NCI-H2107 (cell line): Measurements from ENCODE around the gene SWAP70.
A peak's percentile ranks its signal among the peaks of the same experiment; 100 is the strongest.

Experiments used
- DNase-seq: peaks from one replicate; lab custom pipeline; 2025; lab: John Stamatoyannopoulos, UW

Gene SWAP70

DNA sequence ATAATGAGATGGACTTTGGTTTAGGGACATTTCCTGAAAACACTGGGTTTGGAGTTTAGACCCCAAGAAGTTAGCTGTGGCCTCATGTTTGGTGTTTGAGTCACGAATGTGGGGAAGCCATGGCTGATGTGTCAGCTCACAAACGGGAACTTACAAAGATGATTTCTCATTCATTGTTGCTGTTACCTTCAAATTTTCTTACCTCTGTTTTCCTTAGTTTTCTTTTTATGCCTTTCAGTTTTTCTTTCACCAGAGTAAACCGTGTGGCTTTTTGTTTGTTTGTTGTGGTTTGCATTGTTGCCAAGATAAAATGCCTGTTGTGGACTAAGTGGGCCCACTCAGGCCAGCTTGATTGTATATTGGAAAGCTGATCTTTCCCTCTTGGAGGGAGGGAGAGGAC is 89.1 kb downstream of the SWAP70 start:
- no peak for DNase-seq

DNA sequence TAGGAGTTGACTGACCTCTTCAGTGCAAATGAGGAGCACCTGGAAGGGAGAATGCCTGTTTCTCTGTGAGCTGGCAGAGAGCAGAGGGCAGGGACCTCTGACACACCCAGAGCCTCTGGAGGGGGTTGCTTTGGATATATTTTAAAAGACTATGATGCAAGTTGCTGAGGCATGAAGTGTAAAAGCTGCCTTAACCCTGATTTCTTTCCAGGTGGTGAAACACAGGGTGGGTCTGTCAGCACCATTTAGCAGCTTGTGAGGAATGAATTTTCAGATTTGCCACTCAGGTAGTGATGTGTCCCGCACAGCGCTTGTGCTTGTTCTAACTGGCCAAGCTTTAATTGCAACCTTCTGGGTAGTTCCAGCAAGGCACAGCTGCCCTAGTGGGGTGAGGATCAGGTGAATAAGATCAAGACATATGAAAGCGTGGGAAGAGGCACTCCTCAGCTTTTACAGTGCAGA is 90.2 kb downstream of the SWAP70 start:
- DNase-seq, result no peak

DNA sequence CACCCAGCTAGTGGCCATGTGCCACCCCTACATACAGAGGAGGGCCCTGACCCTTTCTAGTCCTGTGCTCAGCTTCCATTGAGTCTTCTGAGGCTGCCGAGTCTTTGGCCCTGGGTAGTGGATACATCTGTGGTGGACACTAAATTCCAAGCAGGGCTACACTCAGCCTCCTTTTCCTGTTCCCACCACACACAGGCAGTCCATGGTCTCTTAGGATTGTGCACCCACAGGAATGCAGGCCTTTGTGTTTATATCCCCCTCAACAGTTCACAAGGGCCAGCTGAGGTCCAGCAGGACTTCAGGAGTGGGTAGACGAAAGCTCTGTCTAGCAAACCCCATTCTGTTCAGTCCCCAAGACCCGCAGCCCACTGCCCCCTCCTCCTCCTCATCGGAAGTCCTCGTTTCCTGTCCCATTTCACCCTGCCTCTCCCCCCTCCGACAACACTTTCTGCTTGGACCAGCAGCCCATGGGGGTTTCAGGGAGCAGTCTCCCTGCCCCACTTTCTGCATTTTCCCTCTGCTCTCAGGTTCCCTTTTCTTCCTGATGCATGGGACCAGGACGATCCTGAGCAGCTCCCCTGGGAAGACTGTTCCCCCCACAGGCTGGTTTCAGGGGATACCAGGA is 91.8 kb downstream of the SWAP70 start:
- no peak for DNase-seq

DNA sequence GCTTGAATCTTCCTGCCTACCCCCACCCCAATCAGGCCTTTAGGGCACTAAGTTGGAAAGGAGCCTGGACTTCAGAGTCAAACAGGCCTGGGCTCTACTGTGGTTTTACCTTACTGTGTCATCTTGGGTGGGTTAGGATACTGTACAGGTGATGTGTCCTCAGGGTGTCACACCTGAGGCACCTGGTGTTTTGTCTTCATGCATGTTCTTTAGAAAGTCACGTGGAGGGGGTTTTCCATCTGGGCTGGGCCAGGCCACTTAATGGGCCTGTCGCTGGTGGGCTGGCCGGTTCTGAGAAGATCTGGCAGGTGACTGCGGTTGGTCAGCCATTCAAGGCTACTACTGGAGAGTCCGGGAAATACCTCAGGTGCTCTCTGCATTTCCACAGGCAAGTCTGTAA is 92.6 kb downstream of the SWAP70 start:
- DNase-seq, result no peak

DNA sequence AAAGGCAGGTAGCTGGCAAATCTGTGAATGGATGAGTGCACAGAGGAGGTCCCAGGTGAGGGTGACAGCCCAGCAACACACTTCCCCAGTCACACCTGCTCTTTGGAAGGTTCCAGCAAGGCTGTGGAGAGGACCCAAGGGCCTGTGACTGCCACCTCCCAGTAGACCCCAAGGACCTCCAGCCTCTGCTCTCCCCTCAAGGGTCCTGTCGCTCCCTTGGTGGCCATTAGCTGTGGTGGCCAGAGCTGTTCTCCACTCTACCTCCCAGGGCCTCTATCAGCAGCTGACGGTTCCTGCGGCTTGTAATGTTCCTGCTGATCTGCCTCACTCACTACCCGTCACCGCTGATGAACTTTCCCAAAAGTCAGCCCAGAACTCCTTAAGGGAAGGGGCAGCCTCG is 93.0 kb downstream of the SWAP70 start:
- no peak for DNase-seq

DNA sequence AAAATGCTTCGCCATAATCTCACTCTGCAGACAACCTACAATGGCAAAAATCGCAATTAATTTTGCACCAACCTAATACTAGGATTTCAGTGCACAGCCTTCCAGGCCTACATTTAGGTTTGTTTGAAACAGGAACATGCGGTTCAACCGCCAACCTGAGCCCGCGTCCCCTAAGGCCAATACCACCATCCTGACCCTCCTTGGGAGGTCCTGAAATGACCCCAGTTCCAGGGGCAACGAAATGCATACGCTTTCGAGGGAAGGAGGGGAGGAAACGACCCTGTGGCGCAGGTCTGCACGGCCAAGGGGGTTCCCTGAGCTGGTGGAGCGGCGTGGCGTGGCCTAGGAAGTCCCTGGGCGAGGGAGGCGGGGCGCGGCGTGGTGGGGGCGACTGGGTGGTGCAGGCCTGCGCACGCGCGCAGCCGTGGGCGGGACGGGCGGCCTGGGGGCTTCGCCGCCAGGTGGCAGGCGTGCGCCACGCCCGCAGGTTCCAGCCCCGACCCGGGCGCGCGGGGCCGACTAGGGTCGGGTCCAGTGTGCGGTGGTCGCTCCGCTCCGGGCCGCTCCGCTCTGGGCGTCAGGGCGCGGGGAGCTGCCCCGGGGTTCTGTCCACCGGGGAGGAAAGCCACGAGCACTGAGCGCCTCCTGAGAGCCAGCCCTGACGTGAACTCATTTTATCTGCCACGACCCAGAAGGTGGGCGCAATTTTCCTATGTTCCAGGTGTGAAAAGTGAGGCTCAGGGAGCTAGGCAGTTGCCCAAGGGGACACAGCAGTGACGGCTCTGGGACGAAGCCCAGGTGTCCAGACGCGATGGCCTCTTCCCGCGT is 94.1 kb downstream of the SWAP70 start:
- DNase-seq, result peak; percentile 37

DNA sequence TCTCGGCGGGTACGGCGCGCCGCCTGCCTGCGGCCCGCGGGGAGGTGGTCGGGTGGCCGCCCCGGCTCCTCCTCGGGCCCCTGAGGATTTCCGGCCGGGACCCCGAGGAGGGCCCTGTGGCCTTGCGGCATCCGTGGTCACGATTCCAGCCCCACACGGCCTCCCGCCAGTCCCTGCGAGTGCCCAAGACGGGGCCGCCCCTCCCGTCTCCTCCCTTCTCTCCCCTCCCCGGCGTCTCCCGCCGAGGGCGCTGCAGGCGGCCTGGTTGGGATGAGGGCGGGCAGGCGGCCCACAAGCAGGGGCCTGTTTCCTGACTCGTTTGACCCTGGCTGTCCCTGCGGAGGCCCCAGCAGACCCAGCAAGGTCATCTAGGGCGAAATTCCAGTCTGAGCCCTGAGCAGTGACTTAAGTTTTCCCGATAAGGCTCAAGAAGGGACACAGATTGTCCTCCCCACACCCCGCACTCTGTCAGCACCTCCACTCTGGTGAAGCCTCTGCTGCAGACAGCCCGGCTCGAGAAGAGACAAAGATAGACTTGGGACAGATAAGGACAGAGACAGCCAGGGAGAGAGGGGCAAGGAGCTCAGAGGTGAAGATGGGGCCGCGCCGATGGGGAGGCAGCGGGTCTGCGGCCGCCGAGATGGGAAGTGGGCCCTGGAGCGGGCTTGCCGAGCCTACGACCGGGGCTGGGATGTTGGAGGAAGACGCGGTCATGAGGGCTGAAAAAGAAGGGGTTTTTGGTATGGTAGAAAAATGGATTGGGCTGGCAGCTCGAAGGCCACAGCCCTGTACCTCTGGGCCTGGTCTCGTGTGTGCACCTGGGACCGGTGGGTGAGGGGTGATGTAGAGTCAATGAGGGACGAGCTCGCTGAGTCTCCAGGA is 95.0 kb downstream of the SWAP70 start:
- no peak for DNase-seq

DNA sequence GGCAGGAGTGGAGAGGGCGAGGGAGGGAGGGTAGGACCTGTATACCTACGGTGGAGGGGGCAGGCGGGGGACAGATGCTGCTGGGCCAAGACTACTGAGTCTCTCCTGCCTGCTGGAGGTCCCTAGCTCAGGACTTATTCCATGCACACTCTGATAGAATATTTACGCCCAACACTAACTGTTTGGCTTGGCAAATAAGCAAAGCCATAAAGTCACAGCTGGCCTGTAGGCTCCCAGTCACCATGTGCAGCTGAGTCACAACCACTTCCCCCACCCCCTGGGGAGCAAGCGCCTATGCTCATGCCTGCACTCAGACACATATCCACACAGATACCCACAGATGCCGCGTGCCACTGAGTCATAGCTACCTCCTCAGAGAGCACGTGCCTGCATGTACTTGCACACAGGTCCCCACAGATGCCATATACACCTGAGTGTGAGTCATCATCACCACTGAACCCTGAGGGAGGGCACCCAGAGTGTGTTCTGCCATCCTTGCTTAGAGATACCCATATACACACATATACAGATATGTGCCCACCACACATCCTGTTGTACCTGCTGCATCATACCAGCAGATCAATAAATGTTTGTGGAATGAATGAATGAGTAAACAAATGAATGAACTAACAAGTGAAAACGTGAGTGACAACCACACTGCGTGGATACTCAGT is 95.8 kb downstream of the SWAP70 start:
- DNase-seq, result peak; percentile 31

DNA sequence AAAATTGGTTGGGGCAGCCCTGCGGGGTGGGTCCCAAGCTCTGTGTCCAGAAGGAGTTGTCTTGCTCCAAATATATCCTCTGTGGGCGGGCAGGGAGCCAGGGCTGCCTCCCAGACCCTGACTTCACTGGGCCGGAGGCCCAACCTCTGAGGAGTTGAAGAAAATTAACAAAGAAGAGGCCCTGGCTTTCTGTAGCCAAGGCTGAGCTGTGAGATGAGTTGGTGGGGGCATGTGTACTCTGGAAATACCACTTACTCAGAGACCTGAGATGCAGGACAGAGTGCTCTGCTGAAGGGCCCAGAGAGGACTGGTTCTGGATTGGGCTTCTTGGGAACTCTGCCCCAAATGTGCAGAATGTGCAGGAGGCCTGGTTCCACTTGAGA is 96.3 kb downstream of the SWAP70 start:
- no peak for DNase-seq

DNA sequence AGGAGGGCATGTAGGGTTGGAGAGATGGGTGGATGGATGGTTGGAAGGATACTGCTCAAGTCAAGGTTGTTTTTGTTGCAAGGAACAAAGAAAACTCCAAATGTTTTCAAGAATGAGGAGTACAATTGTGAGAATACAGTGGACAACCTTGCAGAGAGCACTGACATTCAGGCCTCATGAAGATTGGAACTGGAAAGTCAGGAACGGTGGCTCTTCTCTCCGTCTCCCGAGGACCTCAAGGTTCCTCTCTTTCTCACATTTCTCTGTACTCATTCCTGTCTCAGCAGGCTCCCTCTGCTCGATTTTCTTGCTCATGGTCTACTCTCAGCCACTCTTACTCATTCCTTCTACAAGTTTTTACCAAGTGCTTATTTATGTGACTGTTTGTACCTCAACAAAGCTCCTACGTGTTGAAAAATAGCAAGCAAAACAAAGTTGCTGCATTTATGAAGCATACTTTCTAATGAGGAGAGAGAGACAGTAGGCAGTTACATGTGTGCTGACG is 97.6 kb downstream of the SWAP70 start:
- DNase-seq, result no peak

DNA sequence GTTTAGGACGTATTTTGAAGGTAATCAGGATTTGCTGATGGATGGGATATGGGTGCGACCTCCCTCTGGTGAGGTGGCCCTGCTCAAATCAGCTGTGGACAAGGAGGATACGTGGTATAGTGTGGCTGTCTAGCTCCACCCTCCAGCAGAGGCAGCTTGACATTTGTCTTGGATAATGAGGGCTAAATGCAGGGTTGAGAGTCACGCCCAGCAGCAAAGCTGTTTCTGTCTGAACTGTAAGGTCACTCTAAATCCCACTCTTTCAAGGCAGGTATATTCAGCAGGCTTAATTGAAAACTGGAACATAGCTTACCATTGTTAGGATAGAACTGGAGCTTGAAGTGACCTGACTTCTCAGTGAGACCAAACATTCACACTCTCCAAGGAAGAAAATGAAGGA is 98.7 kb downstream of the SWAP70 start:
- no peak for DNase-seq

DNA sequence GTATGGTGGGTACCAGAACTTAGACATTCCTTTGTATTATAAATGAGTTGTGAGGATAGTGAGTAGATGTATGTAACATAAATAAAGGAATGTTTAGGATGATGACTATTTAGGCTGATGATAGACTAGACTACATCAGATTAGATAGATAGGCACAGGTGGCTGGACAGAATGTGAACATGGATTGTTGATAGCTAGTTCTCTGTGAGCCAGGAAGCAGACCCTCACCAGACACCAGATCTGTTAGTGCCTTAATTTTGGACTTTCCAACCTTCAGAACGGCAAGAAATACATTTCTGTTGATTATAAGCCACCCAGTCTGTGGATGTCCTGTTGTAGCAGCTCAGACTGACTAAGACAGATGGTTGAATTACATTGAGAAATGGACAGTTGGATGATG is 99.4 kb downstream of the SWAP70 start:
- DNase-seq, result no peak

DNA sequence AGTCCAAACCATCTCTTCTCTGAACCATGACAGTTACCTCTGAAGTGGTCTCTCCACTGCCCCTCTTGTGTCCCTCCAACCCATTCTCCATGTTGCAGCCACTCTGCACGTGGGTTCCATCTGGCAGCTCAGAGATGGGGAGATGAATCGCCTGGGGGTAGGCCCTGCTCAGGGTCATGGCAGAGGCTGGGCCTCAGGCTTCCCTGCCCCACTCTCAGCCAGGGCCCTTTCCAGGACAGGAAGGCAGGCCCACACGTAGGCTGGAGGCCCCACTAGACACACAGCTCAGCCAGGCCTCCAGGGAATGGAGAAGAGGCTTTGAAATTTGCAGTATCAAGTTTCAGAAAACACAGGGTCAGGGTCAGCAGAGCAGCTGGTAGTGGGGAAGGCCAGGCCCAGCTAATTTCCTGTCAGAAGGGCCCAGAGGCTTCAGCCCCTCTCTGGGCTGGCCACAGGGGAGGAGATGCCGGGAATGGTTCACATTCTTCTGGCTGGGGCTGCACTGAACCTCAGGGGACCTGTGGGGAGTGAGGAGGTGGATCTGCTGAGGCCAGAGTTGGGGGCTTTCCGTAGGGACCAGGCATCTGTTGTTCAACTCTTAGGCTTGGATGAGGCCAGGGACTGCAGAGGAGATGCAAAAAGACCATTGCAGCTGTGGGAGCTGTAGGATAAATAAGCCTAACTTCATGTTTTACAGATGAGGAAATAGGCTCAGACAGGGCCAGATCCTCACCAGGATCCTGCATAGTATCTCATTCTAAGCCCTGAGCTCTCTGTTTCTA is 101.6 kb downstream of the SWAP70 start:
- DNase-seq, result no peak

DNA sequence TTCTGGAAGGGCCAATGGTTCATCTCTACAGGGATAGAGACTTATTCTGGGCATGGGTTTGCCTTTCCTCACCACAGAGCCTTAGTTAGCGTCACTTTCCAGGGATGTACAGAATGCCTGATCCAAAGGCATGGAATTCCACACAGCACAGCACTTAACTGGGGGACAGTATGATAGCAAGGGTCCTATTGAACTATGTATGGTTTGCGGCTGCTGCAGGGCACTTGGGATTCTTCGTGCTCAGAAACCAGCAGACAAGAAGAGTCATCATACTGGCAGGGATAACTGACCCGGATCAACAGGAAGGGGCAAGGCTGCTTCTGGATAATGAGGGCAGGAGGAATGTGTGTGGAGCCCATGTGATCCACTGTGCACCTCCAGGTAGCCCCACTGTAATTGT is 105.7 kb downstream of the SWAP70 start:
- DNase-seq, result no peak

DNA sequence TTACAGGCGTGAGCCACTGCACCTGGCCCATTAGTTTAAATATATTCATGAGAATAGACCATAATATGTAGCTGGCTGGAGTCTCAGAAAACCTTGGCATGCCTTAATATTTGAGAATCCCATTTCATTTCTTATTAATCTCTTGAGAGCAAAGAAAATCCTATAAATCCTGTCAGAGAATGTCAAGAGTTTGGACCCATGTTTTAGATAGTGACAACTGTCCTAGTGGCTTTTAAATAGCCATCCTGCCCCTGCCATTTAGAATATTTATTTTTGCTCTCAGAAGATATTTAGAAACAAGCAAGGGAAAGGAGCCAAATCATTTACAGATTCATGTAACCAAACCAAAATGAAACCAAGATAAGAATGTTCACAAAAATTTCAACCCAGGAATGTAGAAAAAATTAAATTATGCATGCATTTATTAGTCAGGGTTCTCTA is 107.2 kb downstream of the SWAP70 start:
- DNase-seq, result no peak

DNA sequence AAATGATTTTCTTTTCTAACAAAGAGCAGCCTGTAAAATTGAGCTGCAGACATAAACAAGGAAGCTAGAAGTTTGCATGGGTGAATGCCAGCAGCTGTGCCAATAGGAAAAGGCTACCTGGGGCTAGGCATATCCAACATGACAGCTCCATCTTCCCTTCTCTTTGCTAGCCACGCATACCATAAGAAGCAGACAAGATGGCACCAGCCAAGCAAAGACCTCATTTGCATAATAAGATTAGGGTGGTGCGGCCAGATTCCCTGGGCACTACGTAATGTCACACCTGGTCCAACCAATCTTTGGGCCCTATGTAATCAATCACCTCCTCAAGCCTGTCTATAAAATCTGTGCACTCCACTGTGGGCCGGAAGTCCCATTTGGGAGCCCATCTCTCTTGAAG is 108.3 kb downstream of the SWAP70 start:
- no peak for DNase-seq

DNA sequence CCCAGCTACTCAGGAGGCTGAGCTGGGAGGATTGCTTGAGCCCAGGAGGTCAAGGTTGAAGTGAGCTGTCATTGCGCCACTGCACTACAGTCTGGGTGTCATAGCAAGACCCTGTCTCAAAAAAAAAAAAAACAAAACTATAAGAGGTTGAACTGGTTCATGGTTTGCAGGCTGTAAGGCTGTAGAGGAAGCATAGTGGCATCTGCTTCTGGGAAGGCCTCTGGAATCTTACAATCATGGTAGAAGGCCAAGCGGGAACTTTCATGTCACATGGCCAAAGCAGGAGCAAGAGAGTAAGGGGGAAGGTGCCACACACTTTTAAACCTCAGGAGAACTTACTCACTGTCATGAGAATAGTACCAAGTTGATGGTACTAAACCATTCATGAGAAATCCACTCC is 109.6 kb downstream of the SWAP70 start:
- no peak for DNase-seq

DNA sequence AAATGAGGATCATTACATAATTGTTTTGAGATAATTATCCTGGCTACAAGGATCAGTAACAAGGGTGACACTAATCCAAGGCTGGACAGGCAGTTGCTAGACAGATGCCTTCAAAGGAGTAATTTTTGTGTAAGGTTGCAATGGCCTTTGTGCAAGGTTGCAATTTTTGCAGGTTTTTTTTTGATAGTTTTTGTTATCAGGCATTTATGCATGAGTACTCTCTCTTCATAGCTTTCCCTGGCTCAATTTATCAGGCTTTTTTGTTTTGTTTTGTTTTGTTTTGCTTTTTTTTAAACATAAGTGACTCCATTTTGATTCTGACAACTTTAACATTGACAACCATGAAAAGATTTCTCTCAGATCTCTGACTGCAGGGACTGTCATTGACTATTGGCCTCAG is 110.2 kb downstream of the SWAP70 start:
- DNase-seq, result no peak

DNA sequence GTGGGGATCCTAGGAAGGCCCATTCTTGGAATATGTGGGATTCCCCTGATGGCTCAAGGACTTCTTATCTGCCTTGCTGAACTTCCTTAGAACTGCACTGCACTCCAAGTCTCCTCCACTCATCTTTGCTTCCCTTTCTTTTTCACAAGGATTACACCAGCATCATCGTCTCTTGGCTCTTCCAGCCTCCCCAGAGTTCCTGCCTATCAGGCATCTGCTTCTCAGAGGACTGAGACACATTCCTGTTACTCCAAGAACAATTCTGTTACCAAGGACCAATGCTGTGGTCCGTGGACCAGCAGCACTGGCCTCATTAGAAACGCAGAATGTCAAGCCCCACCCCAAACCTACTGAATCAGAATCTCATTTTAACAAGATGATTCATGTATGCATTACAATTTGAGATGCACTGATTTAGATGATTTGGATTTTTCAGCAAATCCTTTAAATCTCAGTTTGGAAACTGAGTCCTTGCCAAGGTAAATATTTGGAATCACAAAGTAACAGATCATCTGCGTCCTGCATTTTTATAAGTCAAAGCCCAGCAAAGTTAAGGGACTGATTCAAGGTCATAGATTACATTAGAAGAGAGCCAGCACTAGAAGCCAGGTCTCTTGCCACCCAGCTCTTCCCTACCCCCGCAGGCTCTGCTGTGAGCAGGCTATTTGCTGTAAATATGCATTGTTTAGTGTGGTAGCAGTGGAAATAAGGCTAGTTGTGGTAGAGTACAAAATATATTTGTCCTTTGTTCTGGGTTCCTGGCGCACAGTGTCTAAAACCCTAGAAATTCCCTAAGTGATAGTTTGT is 110.9 kb downstream of the SWAP70 start:
- DNase-seq, result no peak

DNA sequence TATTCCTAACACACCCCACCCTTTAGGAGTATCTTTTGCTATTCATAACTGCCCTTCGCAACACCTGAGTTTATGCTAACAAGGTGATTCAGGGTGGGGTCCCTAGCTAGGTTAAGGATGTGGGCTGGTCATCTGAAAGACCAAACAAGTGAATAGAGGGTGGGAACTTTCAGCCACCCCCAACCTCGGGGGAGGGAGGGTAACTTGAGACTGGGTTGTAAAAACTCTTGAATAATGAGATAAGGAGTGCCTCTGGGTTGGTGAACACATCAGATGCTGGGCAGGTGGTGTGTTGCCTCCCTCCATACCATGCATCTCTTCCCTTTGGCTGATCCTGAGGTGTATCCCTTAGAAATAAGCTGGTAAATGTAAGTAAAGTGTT is 111.5 kb downstream of the SWAP70 start:
- no peak for DNase-seq
